ENCODE measurements around the gene LPGAT1.

- no peak for TF ChIP-seq EZH2 (IDR thresholded peaks at IDR 0.05; ENCODE audit: low read length, unreplicated experiment)
- no peak for TF ChIP-seq CTCF (conservative IDR thresholded peaks at IDR 0.05; ENCODE audit: low read depth, low read length)
- no peak for TF ChIP-seq EZH2phosphoT487 (IDR thresholded peaks at IDR 0.05; ENCODE audit: borderline replicate concordance, low read length)
Measured at GRCh38 chr1:211789641-211790464, 40.7 kb downstream of the LPGAT1 start.

Data from PC-3 (cell line).